HepG2 (cell line): ENCODE measurements around the gene ZNF490. TPM values are rescaled to one million over a fixed set of nuclear protein-coding genes. Genes with fewer than 3 reads are reported as not detected.

Experiments
- CEBPB ChIP-seq: IDR thresholded peaks from 2 replicates; pipeline ENCODE4 v1.6.1; 2011; ENCODE audit warnings: low read depth, low read length, improper control_type of control experiment, borderline replicate concordance
- DPF2 ChIP-seq: sonication (generic); formaldehyde crosslinking; IDR thresholded peaks from 2 replicates; pipeline ENCODE4 v1.4.0; 2020; ENCODE audit warnings: mild to moderate bottlenecking, low read depth, missing genetic modification reagents, borderline replicate concordance
- GABPA ChIP-seq, 2 experiments: IDR thresholded peaks; 2 replicates each; pipeline ENCODE4 v1.6.1; 2011 to 2016; ENCODE audit warnings: low read depth in 2 of 2, low read length in 1 of 2, missing biosample characterization in 1 of 2, missing genetic modification characterization in 1 of 2
- HOXA9 ChIP-seq: sonication (generic); formaldehyde crosslinking; IDR thresholded peaks from 2 replicates; pipeline ENCODE4 v1.8.1; 2022; ENCODE audit warnings: missing genetic modification reagents, mild to moderate bottlenecking, moderate library complexity, borderline replicate concordance
- JUNB ChIP-seq: sonication (generic); formaldehyde crosslinking; IDR thresholded peaks from 2 replicates; pipeline ENCODE4 v1.8.0; 2022; ENCODE audit warnings: missing genetic modification reagents, mild to moderate bottlenecking, borderline replicate concordance
- KDM2A ChIP-seq: sonication (generic); formaldehyde crosslinking; IDR thresholded peaks from 2 replicates; pipeline ENCODE4 v1.4.0; 2020; ENCODE audit warnings: low read depth, missing genetic modification reagents, borderline replicate concordance
- NPAS2 ChIP-seq: sonication (generic); formaldehyde crosslinking; IDR thresholded peaks from 2 replicates; pipeline ENCODE4 v1.8.0; 2022; ENCODE audit warnings: mild to moderate bottlenecking, missing genetic modification reagents, borderline replicate concordance
- PAX8 ChIP-seq: sonication (generic); formaldehyde crosslinking; IDR thresholded peaks from 2 replicates; pipeline ENCODE4 v1.8.0; 2022; ENCODE audit warnings: mild to moderate bottlenecking, missing genetic modification reagents, borderline replicate concordance
- SRF ChIP-seq: IDR thresholded peaks from 2 replicates; pipeline ENCODE4 v1.6.1; 2011; ENCODE audit warnings: mild to moderate bottlenecking, low read depth, low read length, moderate library complexity
- ZBTB1 ChIP-seq: sonication (generic); formaldehyde crosslinking; IDR thresholded peaks from 2 replicates; pipeline ENCODE4 v1.4.0; 2020; ENCODE audit warnings: missing genetic modification reagents, borderline replicate concordance
- ZBTB8A ChIP-seq: sonication (generic); formaldehyde crosslinking; IDR thresholded peaks from 2 replicates; pipeline ENCODE4 v1.4.0; 2020; ENCODE audit warnings: mild to moderate bottlenecking, low read depth, missing genetic modification reagents, borderline replicate concordance
- ZC3H4 ChIP-seq: sonication (generic); formaldehyde crosslinking; IDR thresholded peaks from 2 replicates; pipeline ENCODE4 v1.4.0; 2020; ENCODE audit warnings: missing genetic modification reagents, borderline replicate concordance
- ZNF335 ChIP-seq: sonication (generic); formaldehyde crosslinking; IDR thresholded peaks from 2 replicates; pipeline ENCODE4 v1.4.0; 2020; ENCODE audit warnings: missing genetic modification reagents
- polyA plus RNA-seq, 8 experiments: library from polyadenylated mRNA; depleted of rRNA in 3 of 8; stranded (reverse) in 7 of 8; unstranded in 1 of 8; fragments of >200 nt; fragmentation: Illumina TruSeq in 4 of 8; extraction: Trizol in 4 of 8; gene quantifications; 2 replicates each; pipeline versions ENCODE4 v1.2.1 to v1.2.3, GENCODE V29; 2011 to 2016; ENCODE audit warnings: low read depth in 4 of 8, missing spikeins in 1 of 8, mixed read lengths in 1 of 8; ENCODE audit not compliant: insufficient read depth in 1 of 8
- total RNA-seq, 5 experiments: library from RNA; depleted of rRNA; stranded (reverse); fragments of >200 nt; fragmentation: Illumina TruSeq; extraction: Trizol; gene quantifications; 2 replicates each; pipeline ENCODE4 v1.2.3, GENCODE V29; 2016; ENCODE audit warnings: low read depth in 1 of 5
- TF ChIP-seq, protein P1 (sequence below): sonication (generic); formaldehyde crosslinking; IDR thresholded peaks from 2 replicates; pipeline ENCODE4 v1.5.1; 2020; ENCODE audit warnings: missing genetic modification reagents, mild to moderate bottlenecking, borderline replicate concordance
- TF ChIP-seq, protein P2 (sequence below): sonication (generic); formaldehyde crosslinking; IDR thresholded peaks from 2 replicates; pipeline ENCODE4 v1.4.0; 2020; ENCODE audit warnings: missing genetic modification reagents
- TF ChIP-seq, protein P3 (sequence below): sonication (generic); formaldehyde crosslinking; conservative IDR thresholded peaks from 2 replicates; pipeline ENCODE4 v1.8.0; 2022; ENCODE audit warnings: mild to moderate bottlenecking, moderate library complexity, missing genetic modification reagents
- TF ChIP-seq, protein P4 (sequence below): sonication (generic); formaldehyde crosslinking; IDR thresholded peaks from 2 replicates; pipeline ENCODE4 v1.5.0; 2020; ENCODE audit warnings: mild to moderate bottlenecking, missing genetic modification reagents

The ZNF490 gene
- total and polyA plus RNA-seq, 2 of the 13 experiments (the other 11 are each of a cell fraction or from before 2014, with no cell fraction given): 1.3 to 2.9 TPM

DNA sequence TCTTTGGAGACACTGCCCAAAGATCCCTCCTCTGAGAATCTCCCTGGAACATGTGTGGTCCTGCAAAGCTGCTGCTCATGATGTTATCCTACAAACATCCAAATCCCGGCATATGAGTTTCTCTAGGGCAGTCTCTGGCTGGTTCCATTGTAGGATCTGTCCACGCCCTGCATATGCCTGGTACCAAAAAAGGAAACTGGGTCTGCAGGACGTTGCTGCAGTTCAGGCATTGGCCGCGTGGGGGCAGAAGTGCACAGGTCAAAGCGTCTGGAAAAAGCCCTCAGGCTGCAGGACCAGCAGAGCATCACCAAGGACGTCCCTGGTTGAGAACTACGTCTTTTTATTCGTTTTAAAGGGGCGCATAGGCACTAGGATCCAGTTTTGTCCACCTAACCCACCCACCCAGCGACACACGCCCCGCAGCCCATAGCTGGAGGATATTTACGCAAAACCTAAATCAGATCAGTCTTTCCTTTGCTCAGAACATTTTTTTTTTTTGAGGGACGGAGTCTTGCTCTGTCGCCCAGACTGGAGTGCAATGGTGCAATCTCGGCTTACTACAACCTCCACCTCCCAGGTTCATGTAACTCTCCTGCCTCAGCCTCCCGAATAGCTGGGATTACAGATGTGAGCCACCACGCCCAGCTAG, 46.5 kb downstream of the ZNF490 start (continued):
- TF ChIP-seq PAX8 (CRISPR knock-in tag) (no peak), ZC3H4 (CRISPR knock-in tag) (no peak), HOXA9 (CRISPR knock-in tag) (no peak), KDM2A (CRISPR knock-in tag) (peak; percentile 29; the same call in 1 of the 2 replicates), CEBPB (no peak), DPF2 (CRISPR knock-in tag) (no peak), SRF (peak; percentile 84), JUNB (CRISPR knock-in tag) (no peak), ZBTB1 (CRISPR knock-in tag) (no peak), ZNF335 (no peak), GABPA (IDR thresholded peaks at IDR 0.05; ENCODE audit: low read depth, low read length) (no peak), GABPA (CRISPR knock-in tag; IDR thresholded peaks at IDR 0.05; ENCODE audit: low read depth) (peak; percentile 58), ZBTB8A (no peak), NPAS2 (CRISPR knock-in tag) (no peak)
- TF ChIP-seq, protein P1, sequence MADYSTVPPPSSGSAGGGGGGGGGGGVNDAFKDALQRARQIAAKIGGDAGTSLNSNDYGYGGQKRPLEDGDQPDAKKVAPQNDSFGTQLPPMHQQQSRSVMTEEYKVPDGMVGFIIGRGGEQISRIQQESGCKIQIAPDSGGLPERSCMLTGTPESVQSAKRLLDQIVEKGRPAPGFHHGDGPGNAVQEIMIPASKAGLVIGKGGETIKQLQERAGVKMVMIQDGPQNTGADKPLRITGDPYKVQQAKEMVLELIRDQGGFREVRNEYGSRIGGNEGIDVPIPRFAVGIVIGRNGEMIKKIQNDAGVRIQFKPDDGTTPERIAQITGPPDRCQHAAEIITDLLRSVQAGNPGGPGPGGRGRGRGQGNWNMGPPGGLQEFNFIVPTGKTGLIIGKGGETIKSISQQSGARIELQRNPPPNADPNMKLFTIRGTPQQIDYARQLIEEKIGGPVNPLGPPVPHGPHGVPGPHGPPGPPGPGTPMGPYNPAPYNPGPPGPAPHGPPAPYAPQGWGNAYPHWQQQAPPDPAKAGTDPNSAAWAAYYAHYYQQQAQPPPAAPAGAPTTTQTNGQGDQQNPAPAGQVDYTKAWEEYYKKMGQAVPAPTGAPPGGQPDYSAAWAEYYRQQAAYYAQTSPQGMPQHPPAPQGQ (CRISPR knock-in tag): no peak
- TF ChIP-seq, protein P2, sequence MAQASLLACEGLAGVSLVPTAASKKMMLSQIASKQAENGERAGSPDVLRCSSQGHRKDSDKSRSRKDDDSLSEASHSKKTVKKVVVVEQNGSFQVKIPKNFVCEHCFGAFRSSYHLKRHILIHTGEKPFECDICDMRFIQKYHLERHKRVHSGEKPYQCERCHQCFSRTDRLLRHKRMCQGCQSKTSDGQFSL (CRISPR knock-in tag): no peak
- TF ChIP-seq, protein P3, sequence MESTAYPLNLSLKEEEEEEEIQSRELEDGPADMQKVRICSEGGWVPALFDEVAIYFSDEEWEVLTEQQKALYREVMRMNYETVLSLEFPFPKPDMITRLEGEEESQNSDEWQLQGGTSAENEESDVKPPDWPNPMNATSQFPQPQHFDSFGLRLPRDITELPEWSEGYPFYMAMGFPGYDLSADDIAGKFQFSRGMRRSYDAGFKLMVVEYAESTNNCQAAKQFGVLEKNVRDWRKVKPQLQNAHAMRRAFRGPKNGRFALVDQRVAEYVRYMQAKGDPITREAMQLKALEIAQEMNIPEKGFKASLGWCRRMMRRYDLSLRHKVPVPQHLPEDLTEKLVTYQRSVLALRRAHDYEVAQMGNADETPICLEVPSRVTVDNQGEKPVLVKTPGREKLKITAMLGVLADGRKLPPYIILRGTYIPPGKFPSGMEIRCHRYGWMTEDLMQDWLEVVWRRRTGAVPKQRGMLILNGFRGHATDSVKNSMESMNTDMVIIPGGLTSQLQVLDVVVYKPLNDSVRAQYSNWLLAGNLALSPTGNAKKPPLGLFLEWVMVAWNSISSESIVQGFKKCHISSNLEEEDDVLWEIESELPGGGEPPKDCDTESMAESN: no peak
- TF ChIP-seq, protein P4, sequence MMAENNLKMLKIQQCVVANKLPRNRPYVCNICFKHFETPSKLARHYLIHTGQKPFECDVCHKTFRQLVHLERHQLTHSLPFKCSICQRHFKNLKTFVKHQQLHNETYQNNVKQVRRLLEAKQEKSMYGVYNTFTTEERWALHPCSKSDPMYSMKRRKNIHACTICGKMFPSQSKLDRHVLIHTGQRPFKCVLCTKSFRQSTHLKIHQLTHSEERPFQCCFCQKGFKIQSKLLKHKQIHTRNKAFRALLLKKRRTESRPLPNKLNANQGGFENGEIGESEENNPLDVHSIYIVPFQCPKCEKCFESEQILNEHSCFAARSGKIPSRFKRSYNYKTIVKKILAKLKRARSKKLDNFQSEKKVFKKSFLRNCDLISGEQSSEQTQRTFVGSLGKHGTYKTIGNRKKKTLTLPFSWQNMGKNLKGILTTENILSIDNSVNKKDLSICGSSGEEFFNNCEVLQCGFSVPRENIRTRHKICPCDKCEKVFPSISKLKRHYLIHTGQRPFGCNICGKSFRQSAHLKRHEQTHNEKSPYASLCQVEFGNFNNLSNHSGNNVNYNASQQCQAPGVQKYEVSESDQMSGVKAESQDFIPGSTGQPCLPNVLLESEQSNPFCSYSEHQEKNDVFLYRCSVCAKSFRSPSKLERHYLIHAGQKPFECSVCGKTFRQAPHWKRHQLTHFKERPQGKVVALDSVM (CRISPR knock-in tag): no peak
